IgD-negative memory B cell (primary cell): ENCODE measurements around the gene XPC. TPM values are rescaled to one million over a fixed set of nuclear protein-coding genes. Genes with fewer than 3 reads are reported as not detected.

Experiments used
- H3K27ac Mint-ChIP-seq, 3 donors: one replicate each; pipeline ENCODE4 v1.8.0; 2020 to 2022; ENCODE audit warnings: mild to moderate bottlenecking in 3 of 3, mixed read lengths in 3 of 3, moderate library complexity in 1 of 3
- H3K27me3 Mint-ChIP-seq: one replicate; pipeline ENCODE4 v1.8.0; 2021; ENCODE audit warnings: mixed read lengths
- H3K36me3 Mint-ChIP-seq: one replicate; pipeline ENCODE4 v1.8.0; 2020; ENCODE audit warnings: mild to moderate bottlenecking, mixed read lengths
- H3K4me1 Mint-ChIP-seq, 3 donors: one replicate each; pipeline ENCODE4 v1.8.0; 2020 to 2022; ENCODE audit warnings: mixed read lengths in 3 of 3, mild to moderate bottlenecking in 1 of 3
- H3K4me3 Mint-ChIP-seq, 4 donors: one replicate each; pipeline ENCODE4 v1.8.0; 2020 to 2022; ENCODE audit warnings: mild to moderate bottlenecking in 4 of 4, mixed read lengths in 4 of 4, moderate library complexity in 3 of 4
- H3K9me3 Mint-ChIP-seq, 3 donors: one replicate each; pipeline ENCODE4 v1.8.0; 2020 to 2021; ENCODE audit warnings: mixed read lengths in 3 of 3, mild to moderate bottlenecking in 1 of 3
- polyA plus RNA-seq: library from polyadenylated mRNA; unstranded; fragments of 300-500 nt; fragmentation: Illumina TruSeq; gene quantifications from one replicate; pipeline ENCODE4 v1.2.3, GENCODE V29; 2021

The XPC gene
- polyA plus RNA-seq, 1 donor from 2014 or later = 40.6 TPM

- H3K4me3 Mint-ChIP-seq = peak overlapping the region in 1 of 4 donors; percentile 43
- no peaks in the 10 kb centered on the region for H3K27me3 Mint-ChIP-seq
- H3K27ac Mint-ChIP-seq = no peak overlapping the region
- peaks cover 2% of the 10 kb centered on the region for H3K36me3 Mint-ChIP-seq
- no peaks in the 10 kb centered on the region for H3K9me3 Mint-ChIP-seq
- H3K4me1 Mint-ChIP-seq = peaks cover 0 to 7% (median 5%) of the 10 kb centered on the region in 3 donors
Measured at GRCh38 chr3:14132120-14132519, 46.3 kb downstream of the XPC start.

GRCh38 chr3:14131134-14131533, 47.3 kb downstream of the XPC start:
- Mint-ChIP-seq H3K27ac (no peak overlapping the region), H3K4me1 (peaks cover 0 to 14% (median 10%) of the 10 kb centered on the region in 3 donors), H3K36me3 (peaks cover 2% of the 10 kb centered on the region), H3K9me3 (no peaks in the 10 kb centered on the region), H3K27me3 (no peaks in the 10 kb centered on the region), H3K4me3 (peak overlapping the region in 1 of 4 donors; percentile 43)

DNA sequence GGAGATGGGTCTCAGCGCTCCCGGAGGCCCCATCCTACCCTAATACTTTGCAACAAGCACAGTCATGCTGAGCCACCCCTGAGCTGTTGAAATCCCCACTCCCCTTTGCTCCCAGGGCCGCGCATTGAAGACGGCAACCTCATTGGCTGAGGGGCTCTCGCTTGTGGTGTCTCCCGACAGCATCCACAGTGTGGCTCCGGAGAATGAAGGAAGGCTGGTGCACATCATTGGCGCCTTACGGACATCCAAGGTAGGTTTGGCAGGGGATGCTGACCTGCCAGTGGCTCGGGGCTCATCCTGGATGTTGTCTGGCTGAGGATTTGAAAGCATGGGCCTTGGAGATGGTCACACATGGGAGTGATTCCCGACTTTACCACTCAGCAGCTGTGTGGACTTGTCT, 47.7 kb downstream of the XPC start:
- peaks cover 2% of the 10 kb centered on the region for H3K36me3 Mint-ChIP-seq
- no peak overlapping the region for H3K27ac Mint-ChIP-seq
- no peaks in the 10 kb centered on the region for H3K27me3 Mint-ChIP-seq
- H3K4me3 Mint-ChIP-seq = peak overlapping the region in 1 of 4 donors; percentile 43
- no peaks in the 10 kb centered on the region for H3K9me3 Mint-ChIP-seq
- peaks cover 4 to 19% (median 13%) of the 10 kb centered on the region in 3 donors for H3K4me1 Mint-ChIP-seq

GRCh38 chr3:14130230-14130629, 48.2 kb downstream of the XPC start:
- Mint-ChIP-seq H3K9me3 (no peaks in the 10 kb centered on the region), H3K27me3 (no peaks in the 10 kb centered on the region), H3K27ac (no peak overlapping the region), H3K4me3 (no peak overlapping the region), H3K4me1 (peaks cover 6 to 19% (median 13%) of the 10 kb centered on the region in 3 donors), H3K36me3 (peaks cover 2% of the 10 kb centered on the region)

- Mint-ChIP-seq H3K9me3 (no peaks in the 10 kb centered on the region), H3K4me1 (peaks cover 6 to 19% (median 13%) of the 10 kb centered on the region in 3 donors), H3K4me3 (no peak overlapping the region), H3K27ac (no peak overlapping the region), H3K27me3 (no peaks in the 10 kb centered on the region), H3K36me3 (peaks cover 2% of the 10 kb centered on the region)
Measured at GRCh38 chr3:14129296-14129695, 49.1 kb downstream of the XPC start.

DNA sequence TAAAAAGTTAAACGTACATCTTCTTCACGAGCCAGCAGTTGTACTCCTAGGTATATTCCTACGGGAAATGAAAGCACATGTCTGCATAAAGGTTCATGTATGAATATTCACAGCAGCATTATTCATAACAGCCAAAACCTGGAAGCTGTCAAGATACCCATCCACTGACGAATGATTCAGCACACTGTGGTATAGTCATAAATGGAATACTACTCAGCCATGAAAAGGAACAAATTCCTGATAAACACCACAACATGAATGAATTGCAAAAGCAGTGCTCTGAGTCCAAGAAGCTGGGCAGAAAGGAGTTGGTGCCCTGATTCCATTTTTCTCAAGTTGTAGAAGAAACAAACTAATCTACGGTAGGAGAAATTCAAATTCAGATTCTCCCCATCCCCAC, 49.7 kb downstream of the XPC start:
- Mint-ChIP-seq H3K4me1 (peaks cover 6 to 23% (median 17%) of the 10 kb centered on the region in 3 donors), H3K27me3 (no peaks in the 10 kb centered on the region), H3K36me3 (peaks cover 2% of the 10 kb centered on the region), H3K4me3 (peak overlapping the region in 1 of 4 donors; percentile 91), H3K9me3 (no peaks in the 10 kb centered on the region), H3K27ac (no peak overlapping the region)

DNA sequence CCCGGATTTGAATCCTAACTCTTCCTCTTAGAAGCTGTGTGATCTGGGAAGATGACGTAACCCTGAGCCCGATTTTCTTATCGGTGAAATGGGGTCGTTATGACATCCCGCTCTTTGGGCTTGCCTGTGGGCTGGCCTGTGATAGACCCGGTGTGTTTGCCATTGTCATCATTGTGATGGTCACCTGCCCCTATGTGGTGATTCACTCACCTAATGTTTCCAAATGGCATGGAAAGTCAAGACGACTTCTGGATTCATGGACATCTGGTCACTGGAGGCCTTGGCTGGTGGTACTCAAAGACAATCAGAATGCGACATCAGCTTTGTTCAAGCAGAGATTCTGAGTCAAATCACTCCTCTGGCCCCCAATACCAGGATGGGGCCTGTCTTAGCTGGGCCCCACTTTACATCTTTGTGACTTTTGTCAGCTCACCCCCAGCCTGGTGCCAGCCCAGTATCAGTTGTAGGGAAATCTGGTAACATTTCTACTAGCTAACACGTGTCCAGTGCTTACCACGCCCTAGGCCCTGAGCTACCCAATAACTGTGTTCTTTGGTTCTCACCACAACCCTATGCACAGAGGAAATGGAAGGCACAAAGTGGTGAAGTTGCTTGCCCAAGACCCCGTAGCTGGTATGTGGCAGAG, 50.8 kb downstream of the XPC start:
- peak overlapping the region in 2 of 4 donors; percentile 81 to 91 for H3K4me3 Mint-ChIP-seq
- peaks cover 6 to 30% (median 20%) of the 10 kb centered on the region in 3 donors for H3K4me1 Mint-ChIP-seq
- peak overlapping the region in 2 of 3 donors; percentile 27 to 74 for H3K27ac Mint-ChIP-seq
- peaks cover 2% of the 10 kb centered on the region for H3K36me3 Mint-ChIP-seq
- no peaks in the 10 kb centered on the region for H3K27me3 Mint-ChIP-seq
- no peaks in the 10 kb centered on the region for H3K9me3 Mint-ChIP-seq

DNA sequence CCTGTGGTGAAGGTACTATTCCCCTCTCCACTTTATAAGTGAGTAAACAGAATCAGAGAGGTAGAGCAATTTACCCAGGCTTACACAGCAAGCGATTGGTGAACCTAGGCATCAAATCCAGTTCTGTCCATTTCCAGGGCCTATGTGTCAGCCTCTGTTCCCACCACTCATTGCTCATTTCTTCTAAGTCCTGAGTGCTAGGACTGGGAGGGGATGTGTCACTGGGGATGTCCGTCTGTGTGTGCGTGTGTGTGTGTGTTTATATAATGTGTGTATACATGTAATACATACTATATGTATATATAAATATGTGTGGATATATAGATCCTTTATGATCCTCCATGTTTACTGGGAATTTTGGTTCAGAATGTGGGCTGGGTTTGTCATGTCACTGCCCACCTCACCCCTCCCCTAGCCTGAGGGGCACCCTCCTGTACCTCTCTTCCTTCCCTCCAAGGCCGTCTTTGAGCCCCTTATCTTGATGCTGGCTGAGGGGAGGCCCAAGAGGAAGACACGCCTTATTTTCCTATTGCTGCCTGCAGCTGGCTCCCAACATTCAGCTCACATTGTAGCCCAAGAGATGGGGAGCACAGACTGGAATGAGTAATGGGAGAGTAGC, 51.4 kb downstream of the XPC start:
- peaks cover 4% of the 10 kb centered on the region for H3K36me3 Mint-ChIP-seq
- peak overlapping the region; percentile 81 to 98 (median 94) for H3K4me3 Mint-ChIP-seq
- H3K4me1 Mint-ChIP-seq = peaks cover 6 to 36% (median 25%) of the 10 kb centered on the region in 3 donors
- peak overlapping the region in 2 of 3 donors; percentile 27 to 74 for H3K27ac Mint-ChIP-seq
- no peaks in the 10 kb centered on the region for H3K9me3 Mint-ChIP-seq
- H3K27me3 Mint-ChIP-seq = no peaks in the 10 kb centered on the region

- peaks cover 4% of the 10 kb centered on the region for H3K36me3 Mint-ChIP-seq
- no peaks in the 10 kb centered on the region for H3K9me3 Mint-ChIP-seq
- no peaks in the 10 kb centered on the region for H3K27me3 Mint-ChIP-seq
- peak overlapping the region; percentile 91 to 98 (median 96) for H3K4me3 Mint-ChIP-seq
- peak overlapping the region; percentile 31 to 93 (median 74) for H3K27ac Mint-ChIP-seq
- H3K4me1 Mint-ChIP-seq = peaks cover 6 to 38% (median 25%) of the 10 kb centered on the region in 3 donors
Measured at GRCh38 chr3:14126017-14126886, 52.1 kb downstream of the XPC start.

GRCh38 chr3:14125193-14126016, 53.0 kb downstream of the XPC start:
- H3K27me3 Mint-ChIP-seq = no peaks in the 10 kb centered on the region
- no peaks in the 10 kb centered on the region for H3K9me3 Mint-ChIP-seq
- peaks cover 6 to 38% (median 29%) of the 10 kb centered on the region in 3 donors for H3K4me1 Mint-ChIP-seq
- H3K4me3 Mint-ChIP-seq = peak overlapping the region; percentile 91 to 98 (median 96)
- H3K27ac Mint-ChIP-seq = peak overlapping the region; percentile 74 to 98 (median 95)
- peaks cover 4% of the 10 kb centered on the region for H3K36me3 Mint-ChIP-seq

DNA sequence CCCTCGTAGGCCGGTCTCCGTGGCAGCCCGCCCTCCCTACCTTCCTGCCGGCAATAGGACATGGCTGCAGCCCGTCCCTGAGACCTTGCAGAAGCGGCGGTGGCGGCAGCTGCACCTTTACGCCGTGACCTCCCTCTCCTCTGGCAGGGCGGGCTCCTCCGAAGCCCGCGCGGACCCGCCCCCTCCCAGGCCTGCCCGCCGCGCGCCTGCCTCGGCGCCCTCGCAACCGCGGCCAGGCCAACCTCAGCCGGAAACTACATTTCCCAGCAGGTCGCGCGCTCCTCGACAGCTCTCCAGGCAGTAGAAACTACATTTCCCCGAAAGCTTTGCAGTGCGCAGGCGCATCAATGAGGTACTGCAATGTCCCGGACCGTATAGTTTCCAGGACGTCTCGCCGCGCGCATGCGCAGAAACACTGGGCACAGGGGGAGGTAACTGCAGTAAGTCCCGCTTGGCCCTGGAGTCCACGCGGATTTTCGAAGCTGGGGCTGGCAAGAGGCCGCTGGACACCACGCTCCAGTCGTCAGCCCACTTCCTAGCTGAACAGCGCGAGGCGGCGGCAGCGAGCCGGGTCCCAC, 53.7 kb downstream of the XPC start, which contains the start of the genes CHCHD4 and TMEM43:
Gene CHCHD4 (minus strand): TSS at position 256 of the 578 bp plus-strand sequence. CDS start 194 bp downstream, at position 62.
Gene TMEM43 (plus strand): TSS at position 438 of the 578 bp plus-strand sequence. CDS start 142 bp downstream, outside the sequence.
- Mint-ChIP-seq H3K9me3 (no peaks in the 10 kb centered on the region), H3K4me1 (peaks cover 6 to 38% (median 27%) of the 10 kb centered on the region in 3 donors), H3K4me3 (peak within 1 kb of the TSS; percentile 91 to 98 (median 96))

DNA sequence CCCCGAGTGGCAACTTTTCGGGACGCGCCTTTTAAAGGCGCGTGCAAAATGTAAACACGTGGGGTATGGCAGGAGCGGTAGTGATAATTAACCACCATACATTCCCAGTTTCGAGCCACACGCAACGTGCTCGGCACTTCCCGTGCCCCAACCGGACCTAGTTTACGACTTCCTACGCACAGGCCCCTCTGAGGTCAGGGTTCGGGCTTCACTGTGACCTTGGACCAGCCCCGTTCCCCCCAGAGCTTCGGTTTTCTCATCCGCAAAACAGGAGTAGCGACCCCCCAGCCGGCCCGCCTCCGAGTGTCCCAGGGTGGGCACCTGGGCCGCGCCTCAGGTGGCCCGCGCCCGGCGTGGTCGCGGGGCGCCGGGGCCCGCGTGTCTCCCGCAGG, 54.2 kb downstream of the XPC start:
- Mint-ChIP-seq H3K27ac (peak overlapping the region; percentile 74 to 98 (median 95)), H3K27me3 (no peaks in the 10 kb centered on the region), H3K4me3 (peak overlapping the region; percentile 91 to 98 (median 96)), H3K9me3 (no peaks in the 10 kb centered on the region), H3K4me1 (peaks cover 6 to 38% (median 27%) of the 10 kb centered on the region in 3 donors), H3K36me3 (peaks cover 2% of the 10 kb centered on the region)

More for the DNA sequence above, 53.7 kb downstream of the XPC start, which contains the start of the genes CHCHD4 and TMEM43:
- peaks cover 2% of the 10 kb centered on the region for H3K36me3 Mint-ChIP-seq
- no peaks in the 10 kb centered on the region for H3K27me3 Mint-ChIP-seq
- H3K27ac Mint-ChIP-seq = peak within 1 kb of the TSS; percentile 74 to 98 (median 95)

GRCh38 chr3:14123308-14124222, 54.8 kb downstream of the XPC start:
- no peaks in the 10 kb centered on the region for H3K27me3 Mint-ChIP-seq
- H3K4me1 Mint-ChIP-seq = peaks cover 6 to 38% (median 27%) of the 10 kb centered on the region in 3 donors
- peak overlapping the region; percentile 91 to 98 (median 96) for H3K4me3 Mint-ChIP-seq
- H3K27ac Mint-ChIP-seq = peak overlapping the region; percentile 74 to 98 (median 95)
- H3K9me3 Mint-ChIP-seq = no peaks in the 10 kb centered on the region
- peaks cover 2% of the 10 kb centered on the region for H3K36me3 Mint-ChIP-seq
